HG02798 (cell line): Measurements from ENCODE around the gene SERHL2.
"Not testable (repeated sequence)": the region's sequence is repeated elsewhere in the genome, so short reads cannot be mapped to it uniquely, and the experiment has no call there.

Experiments
- ATAC-seq: cut with Tn5 transposase; IDR thresholded peaks from one replicate; pipeline ENCODE4 v1.9.1; 2021; ENCODE audit warnings: mild to moderate bottlenecking; ENCODE audit not compliant: unreplicated experiment, poor library complexity

SERHL2 gene

GRCh38 chr22:42533638-42533977 is 20.1 kb upstream of the SERHL2 start:
- no peak for ATAC-seq

GRCh38 chr22:42535082-42535731 is 18.5 kb upstream of the SERHL2 start:
- not testable (repeated sequence) for ATAC-seq

GRCh38 chr22:42536166-42536565 is 17.6 kb upstream of the SERHL2 start:
- no peak for ATAC-seq

- not testable (repeated sequence) for ATAC-seq
Measured at GRCh38 chr22:42536634-42537033, 17.1 kb upstream of the SERHL2 start.

GRCh38 chr22:42537199-42537831 is 16.4 kb upstream of the SERHL2 start:
- peak; percentile 55 for ATAC-seq

- peak; percentile 53 for ATAC-seq
Measured at GRCh38 chr22:42539236-42539771, 14.5 kb upstream of the SERHL2 start.

GRCh38 chr22:42544686-42545085 is 9.1 kb upstream of the SERHL2 start:
- ATAC-seq = no peak

- no peak for ATAC-seq
Measured at GRCh38 chr22:42547562-42547961, 6.2 kb upstream of the SERHL2 start.

- not testable (repeated sequence) for ATAC-seq
Measured at GRCh38 chr22:42548126-42548525, 5.6 kb upstream of the SERHL2 start.

- ATAC-seq = no peak
Measured at GRCh38 chr22:42548597-42549330, 5.0 kb upstream of the SERHL2 start.

- ATAC-seq = no peak
Measured at GRCh38 chr22:42549331-42550060, 4.3 kb upstream of the SERHL2 start.

- ATAC-seq = not testable (repeated sequence)
Measured at GRCh38 chr22:42552294-42552647, 1.5 kb upstream of the SERHL2 start.

GRCh38 chr22:42560381-42560780 is 6.6 kb downstream of the SERHL2 start:
- no peak for ATAC-seq

- no peak for ATAC-seq
Measured at GRCh38 chr22:42560781-42561180, 7.0 kb downstream of the SERHL2 start.

GRCh38 chr22:42561856-42562255 is 8.1 kb downstream of the SERHL2 start:
- no peak for ATAC-seq

GRCh38 chr22:42562279-42562678 is 8.5 kb downstream of the SERHL2 start:
- ATAC-seq = no peak

- no peak for ATAC-seq
Measured at GRCh38 chr22:42562684-42563083, 8.9 kb downstream of the SERHL2 start.

GRCh38 chr22:42563943-42564342 is 10.2 kb downstream of the SERHL2 start:
- not testable (repeated sequence) for ATAC-seq

GRCh38 chr22:42564699-42565098 is 10.9 kb downstream of the SERHL2 start:
- no peak for ATAC-seq

GRCh38 chr22:42565956-42566355 is 12.2 kb downstream of the SERHL2 start:
- no peak for ATAC-seq

- not testable (repeated sequence) for ATAC-seq
Measured at GRCh38 chr22:42567950-42568349, 14.2 kb downstream of the SERHL2 start.
